EL (cell line): ENCODE results near the gene FOXP1.

ENCODE experiments used
- DNase-seq: peaks from one replicate; pipeline ENCODE4 v3.0.0-alpha.2; 2016

The FOXP1 gene

GRCh38 chr3:71062952-71063772 is 520.4 kb downstream of the FOXP1 start:
- DNase-seq = peak; percentile 53

DNA sequence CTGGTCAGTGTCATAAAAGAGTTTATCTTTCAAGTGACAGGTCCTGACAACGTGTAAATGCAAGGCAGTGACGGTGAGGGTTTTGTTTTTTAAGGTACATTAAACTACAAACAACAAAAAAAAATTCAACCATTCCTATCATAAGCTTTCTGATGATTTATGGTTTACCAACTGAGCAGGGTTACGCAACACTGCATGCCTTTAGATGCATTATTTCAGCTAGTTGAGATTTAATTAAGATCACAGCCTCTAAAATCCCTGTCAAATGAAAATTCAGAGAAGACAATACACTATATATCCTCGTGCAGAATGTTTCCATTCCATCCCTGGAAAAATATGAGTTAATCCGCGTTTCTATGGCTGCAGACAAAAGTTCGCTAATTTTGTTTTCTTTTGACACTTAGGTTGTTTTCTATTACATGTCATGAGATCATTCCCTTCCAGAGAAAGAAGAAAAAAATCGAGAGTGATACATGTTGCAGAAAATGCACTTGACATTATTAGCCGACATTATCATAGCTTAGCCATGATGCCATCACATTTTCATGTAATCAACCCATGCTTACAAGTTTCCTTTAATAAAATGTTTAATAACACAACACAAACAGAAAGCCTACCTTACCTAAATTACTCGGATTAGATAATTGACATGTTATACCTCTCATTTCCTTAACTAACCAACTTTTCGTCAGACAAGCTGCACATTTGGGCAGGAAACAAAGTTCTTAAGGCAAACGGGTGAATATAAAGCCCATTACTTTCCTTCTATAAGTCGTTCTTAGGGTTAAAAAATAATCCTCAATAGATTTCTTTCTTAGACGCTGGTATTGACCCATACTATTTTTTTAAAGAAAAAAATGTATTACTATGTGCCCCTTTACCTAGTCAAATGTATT is 521.2 kb downstream of the FOXP1 start:
- peak; percentile 37 for DNase-seq

GRCh38 chr3:71061581-71061980 is 521.9 kb downstream of the FOXP1 start:
- no peak for DNase-seq

GRCh38 chr3:71061037-71061436 is 522.5 kb downstream of the FOXP1 start:
- no peak for DNase-seq

DNA sequence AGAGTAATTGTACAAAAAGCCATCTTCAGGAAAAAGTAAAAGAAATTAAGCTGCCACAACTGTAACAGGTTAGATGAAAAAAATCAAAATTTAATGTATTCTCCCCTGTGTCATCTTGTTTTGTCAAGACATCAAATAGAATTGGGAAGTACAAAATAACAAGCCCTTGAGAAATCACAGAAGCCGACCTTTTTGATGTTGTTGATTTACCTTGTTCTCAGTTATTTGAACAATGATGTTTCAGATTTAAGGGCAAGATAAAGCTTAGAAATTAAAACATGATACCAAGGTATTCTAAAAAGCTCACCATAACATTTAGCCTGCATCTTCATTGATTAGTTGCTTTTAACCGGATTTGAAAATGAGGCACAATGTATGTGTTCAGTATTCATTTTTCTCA is 523.0 kb downstream of the FOXP1 start:
- DNase-seq = no peak

GRCh38 chr3:71057526-71057894 is 526.0 kb downstream of the FOXP1 start:
- peak; percentile 41 for DNase-seq

GRCh38 chr3:71056327-71056726 is 527.2 kb downstream of the FOXP1 start:
- DNase-seq = peak; percentile 71

- DNase-seq = peak; percentile 28
Measured at GRCh38 chr3:71055257-71056001, 528.1 kb downstream of the FOXP1 start.

GRCh38 chr3:71054312-71054711 is 529.2 kb downstream of the FOXP1 start:
- DNase-seq = no peak

GRCh38 chr3:71053495-71053894 is 530.0 kb downstream of the FOXP1 start:
- no peak for DNase-seq

DNA sequence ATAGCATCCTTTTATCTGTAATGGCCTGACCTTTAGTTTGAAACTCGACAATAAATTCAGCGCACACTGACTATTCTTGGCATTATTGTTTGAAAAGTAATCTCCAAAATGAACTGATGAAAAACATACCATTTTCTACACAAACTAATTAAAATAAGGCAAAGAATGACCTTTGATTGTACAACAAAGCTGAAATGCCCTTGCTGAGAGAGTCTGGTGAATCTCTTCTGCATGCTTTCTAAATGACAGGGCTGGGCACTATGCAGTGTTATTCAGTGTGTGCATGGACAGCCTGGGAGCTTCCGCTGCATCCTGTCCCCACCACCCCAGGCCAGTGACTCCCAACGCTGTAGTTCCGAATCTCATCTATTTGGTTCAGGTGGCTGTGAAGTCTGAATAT is 530.8 kb downstream of the FOXP1 start:
- DNase-seq = no peak

- DNase-seq = peak; percentile 53
Measured at GRCh38 chr3:71051893-71052687, 531.4 kb downstream of the FOXP1 start.

- no peak for DNase-seq
Measured at GRCh38 chr3:71051259-71051595, 532.3 kb downstream of the FOXP1 start.

- DNase-seq = no peak
Measured at GRCh38 chr3:71050538-71051258, 532.8 kb downstream of the FOXP1 start.

- DNase-seq = peak; percentile 38
Measured at GRCh38 chr3:71050166-71050537, 533.4 kb downstream of the FOXP1 start.

DNA sequence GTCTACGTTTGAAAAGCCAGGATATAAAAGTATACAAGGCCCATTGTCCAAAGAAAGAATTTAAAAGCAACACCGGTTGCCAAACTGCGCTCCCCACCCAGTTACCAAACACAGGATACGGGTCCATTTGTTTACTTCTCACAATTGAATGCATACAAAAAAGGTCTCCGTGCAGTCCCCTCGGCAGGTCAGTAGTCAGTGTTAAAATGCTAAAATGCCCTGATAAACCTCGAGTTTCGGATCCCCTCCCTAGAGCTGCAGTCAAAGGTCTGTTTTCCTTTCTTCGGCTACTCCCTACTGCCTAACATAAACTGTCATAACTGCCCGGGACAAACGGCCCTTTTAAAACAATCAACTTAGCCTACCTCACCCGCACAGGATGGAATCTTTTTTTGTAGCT is 534.6 kb downstream of the FOXP1 start:
- DNase-seq = no peak

GRCh38 chr3:71047616-71048531 is 535.7 kb downstream of the FOXP1 start:
- no peak for DNase-seq

DNA sequence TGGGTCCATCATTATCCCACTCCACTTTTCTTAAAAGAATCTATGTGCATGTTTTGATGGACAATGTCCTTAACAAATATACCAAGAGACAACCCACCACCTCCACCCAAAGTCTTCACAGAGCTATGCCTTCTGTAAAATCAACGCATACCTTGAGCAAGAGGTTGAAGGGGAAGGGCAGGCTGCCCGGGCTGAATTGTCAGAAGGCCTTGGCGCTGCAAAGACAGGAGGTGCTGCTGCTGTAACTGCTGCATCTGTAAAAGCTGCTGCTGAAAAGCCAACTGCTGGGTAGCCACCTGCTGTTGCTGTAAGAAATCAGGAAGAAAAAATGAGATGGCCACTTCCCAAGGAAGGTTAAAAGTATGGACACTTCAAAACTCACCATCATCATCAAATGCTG is 536.7 kb downstream of the FOXP1 start:
- DNase-seq = no peak

DNA sequence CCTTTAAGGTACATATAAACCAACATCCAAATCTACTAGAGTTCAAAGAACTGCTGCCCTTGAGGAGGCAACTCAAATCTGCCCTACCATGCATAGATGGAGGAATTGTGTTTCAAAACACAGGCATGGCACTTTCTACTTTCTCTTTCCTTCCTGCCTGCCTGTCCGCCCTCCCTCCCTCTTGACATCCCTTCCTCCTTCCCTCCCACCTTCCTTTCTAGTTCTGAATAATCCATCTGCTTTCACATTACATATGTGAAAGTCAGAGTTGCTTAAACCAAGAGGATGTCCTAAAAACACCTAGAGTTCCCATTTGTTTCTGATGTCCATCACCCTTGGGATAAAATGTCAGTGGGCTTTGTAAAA is 537.6 kb downstream of the FOXP1 start:
- no peak for DNase-seq

DNA sequence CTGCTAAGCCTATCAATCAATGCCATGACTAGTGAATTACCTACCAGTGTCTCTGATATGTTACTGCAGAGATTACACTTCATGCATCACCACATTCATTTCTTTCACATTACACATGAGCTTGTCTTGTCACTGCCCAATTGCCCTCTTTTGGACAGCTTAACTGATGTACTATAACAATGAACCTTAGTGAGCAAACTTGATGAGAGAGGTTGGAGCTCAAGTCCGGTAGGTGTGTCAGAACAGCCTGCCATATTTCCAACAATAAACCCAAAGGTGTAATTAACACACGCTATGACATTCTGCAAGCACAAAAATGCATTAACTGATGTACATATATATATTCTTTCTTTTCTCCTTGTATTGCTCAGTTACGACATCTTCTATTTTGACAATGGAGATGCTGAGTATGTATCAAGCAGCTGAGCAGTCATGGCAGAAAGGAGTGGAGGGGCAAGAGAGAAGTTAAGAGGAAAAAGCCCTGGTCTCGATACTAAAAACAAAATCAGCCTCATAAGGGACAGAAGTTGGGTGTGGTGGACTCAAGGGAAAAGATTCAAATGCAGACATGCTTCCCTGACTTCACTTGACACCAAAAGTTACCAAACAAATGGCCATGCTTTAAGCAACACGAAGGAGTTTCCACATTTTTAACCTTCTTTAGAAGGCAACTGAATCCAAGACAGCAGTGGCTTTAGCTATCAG is 538.2 kb downstream of the FOXP1 start:
- DNase-seq = no peak
